HPDE6-E6E7 (cell line): ENCODE data around the gene NR0B1.

Experiments used
- DNase-seq: peaks from one replicate; pipeline ENCODE4 v3.0.0; 2011; ENCODE audit warnings: missing footprints; ENCODE audit errors: extremely low spot score

NR0B1 gene

DNA sequence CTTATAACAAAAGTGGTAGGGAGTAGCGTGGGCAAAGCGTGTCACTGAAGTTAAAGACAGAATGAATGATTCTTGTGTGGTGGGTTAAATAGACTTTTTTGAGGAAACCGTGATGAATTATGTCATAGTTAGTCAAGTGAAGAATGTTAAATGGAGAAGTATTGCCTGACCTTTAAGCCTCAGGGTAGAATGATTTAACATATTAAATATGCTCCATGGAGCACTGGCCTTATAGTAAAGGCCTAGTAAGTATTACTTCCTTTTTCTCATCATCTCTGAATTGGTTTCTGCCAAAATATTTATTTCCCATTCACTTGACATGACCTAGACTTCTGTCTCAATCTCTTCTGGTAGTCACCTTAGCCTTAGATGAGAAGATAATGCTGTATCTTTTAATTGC is 38.6 kb downstream of the NR0B1 start:
- no peak for DNase-seq

DNA sequence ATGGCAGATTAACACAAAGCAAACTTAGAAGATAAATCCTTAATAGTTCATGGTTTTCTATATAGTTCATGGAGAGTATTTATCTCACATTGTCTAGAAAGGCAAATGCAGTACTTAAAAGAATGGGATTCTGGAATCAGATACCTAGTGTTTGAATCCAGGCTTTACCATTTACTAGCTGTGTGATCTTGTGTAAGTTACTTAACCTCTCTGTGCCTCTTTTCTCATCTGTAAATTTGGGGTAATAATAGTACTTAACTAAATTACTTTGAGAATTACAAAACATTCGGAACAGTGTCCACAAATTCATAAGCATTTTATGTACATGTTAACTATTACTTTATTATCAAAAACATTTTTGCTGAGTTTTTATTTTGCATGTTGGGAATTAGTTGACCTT is 46.4 kb downstream of the NR0B1 start:
- no peak for DNase-seq

DNA sequence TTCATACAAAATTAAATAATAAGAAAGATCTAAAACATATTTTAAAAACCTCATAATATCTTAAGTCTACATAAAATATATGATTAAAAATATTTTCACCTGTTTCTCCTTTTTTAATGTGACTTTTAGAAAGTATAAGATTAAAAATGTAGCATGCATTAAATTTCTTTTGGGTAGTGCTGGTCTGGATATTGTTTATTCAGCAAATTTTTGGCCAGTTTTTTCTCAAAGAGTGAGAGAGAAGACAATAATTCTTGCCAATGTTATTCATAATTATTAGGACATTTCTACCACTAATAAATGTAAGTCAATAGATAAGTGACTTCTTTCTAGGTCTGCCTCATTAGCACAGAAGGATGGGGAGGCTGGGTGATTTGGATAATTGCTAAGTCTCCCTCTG is 48.2 kb downstream of the NR0B1 start:
- DNase-seq: no peak

DNA sequence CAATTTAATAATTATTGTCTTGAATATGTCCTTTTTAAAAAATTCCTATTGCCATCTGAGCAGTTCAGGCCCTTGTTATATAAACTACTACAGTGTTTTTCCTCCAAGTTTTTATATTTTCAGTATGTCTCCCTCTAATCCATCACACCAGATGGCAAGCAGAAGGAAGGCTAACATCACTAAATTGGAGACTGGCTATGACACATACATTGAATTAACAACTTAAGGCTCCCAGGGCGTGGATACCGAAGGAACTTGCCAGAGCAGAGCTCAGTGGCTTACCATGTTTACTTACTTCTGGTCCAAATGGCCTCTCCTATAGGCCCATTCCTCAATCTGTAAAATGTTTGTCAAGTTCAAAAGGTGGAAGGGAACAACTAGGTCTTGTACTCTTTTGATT is 49.3 kb downstream of the NR0B1 start:
- DNase-seq: no peak
